Naive thymus-derived CD8-positive, alpha-beta T cell (primary cell): ENCODE data around the gene ASAP2. TPM values are rescaled to one million over a fixed set of nuclear protein-coding genes. Genes with fewer than 3 reads are reported as not detected.

Source experiments
- ATAC-seq, 2 donors: fragments of 150-1000 bp; cut with Tn5 transposase in 1 of 2; sonication (Bioruptor Pico), chemical (Tn5 transposase) in 1 of 2; 1 replicate in 1 of 2; 2 replicates in 1 of 2; pipeline ENCODE4 v1.10.0; 2021; ENCODE audit warnings: mild to moderate bottlenecking in 2 of 2, moderate library complexity in 2 of 2
- POLR2A ChIA-PET: fragments of 350-600 bp; sonication (Branson Sonifier 250); formaldehyde crosslinking; loops from one replicate; lab custom pipeline; 2021; ENCODE audit warnings: antibody characterized with exemption; lab: Charles Lee
- DNase-seq, 10 donors: peaks; one replicate each; pipeline versions ENCODE4 v3.0.0 to v3.0.0-alpha.2; 2020 to 2022
- H3K27ac Mint-ChIP-seq, 10 donors: one replicate each; pipeline ENCODE4 v1.8.0; 2020 to 2022; ENCODE audit warnings: mild to moderate bottlenecking in 10 of 10, mixed read lengths in 10 of 10, moderate library complexity in 4 of 10, inconsistent platforms in 1 of 10
- H3K27me3 Mint-ChIP-seq, 5 donors: one replicate each; pipeline ENCODE4 v1.8.0; 2021 to 2022; ENCODE audit warnings: mixed read lengths in 5 of 5
- H3K36me3 Mint-ChIP-seq, 3 donors: one replicate each; pipeline ENCODE4 v1.8.0; 2020 to 2022; ENCODE audit warnings: mixed read lengths in 3 of 3, mild to moderate bottlenecking in 2 of 3, inconsistent platforms in 1 of 3
- H3K4me1 Mint-ChIP-seq, 4 donors: one replicate each; pipeline ENCODE4 v1.8.0; 2021 to 2022; ENCODE audit warnings: mixed read lengths in 4 of 4
- H3K4me3 Mint-ChIP-seq, 10 donors: one replicate each; pipeline ENCODE4 v1.8.0; 2020 to 2022; ENCODE audit warnings: mild to moderate bottlenecking in 10 of 10, mixed read lengths in 10 of 10, moderate library complexity in 6 of 10, inconsistent platforms in 1 of 10
- H3K9me3 Mint-ChIP-seq, 9 donors: one replicate each; pipeline ENCODE4 v1.8.0; 2020 to 2022; ENCODE audit warnings: mixed read lengths in 9 of 9, mild to moderate bottlenecking in 3 of 9, inconsistent platforms in 1 of 9, moderate library complexity in 1 of 9
- polyA plus RNA-seq, 3 donors: library from polyadenylated mRNA; unstranded; fragments of 300-500 nt; fragmentation: Illumina TruSeq; gene quantifications; one replicate each; pipeline ENCODE4 v1.2.3, GENCODE V29; 2021
- total RNA-seq, 8 experiments: library from RNA in 2 of 8; stranded (reverse) in 2 of 8; gene quantifications; one replicate each; pipeline ENCODE4 v1.2.3 and lab custom pipeline; 2021 to 2026

ASAP2 gene
- total and polyA plus RNA-seq, 5 experiments from 2014 or later = not detected

DNA sequence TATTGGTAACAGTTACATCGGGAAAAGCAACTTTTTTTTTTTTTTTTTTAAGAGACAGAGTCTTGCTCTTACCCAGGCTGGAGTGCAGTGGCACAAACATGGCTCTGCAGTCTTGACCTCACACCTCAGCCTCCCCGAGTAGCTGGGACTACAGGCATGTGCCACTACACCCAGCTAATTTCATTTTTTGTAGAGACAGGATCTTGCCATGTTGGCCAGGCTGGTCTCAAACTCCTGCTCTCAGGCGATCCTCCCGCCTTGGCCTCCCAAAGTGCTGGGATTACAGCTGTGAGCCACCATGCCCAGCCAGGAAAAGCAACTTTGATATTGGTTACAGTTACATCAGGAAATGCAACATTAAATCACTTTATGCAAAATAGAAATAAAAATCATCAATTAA lies 212.1 kb downstream of the ASAP2 start:
- Mint-ChIP-seq H3K4me3 (no peak overlapping the region), H3K9me3 (no peaks in the 10 kb centered on the region), H3K27ac (no peak overlapping the region), H3K27me3 (no peaks in the 10 kb centered on the region), H3K4me1 (peaks cover 29 to 69% (median 52%) of the 10 kb centered on the region in 4 donors), H3K36me3 (peaks cover 0 to 35% (median 2%) of the 10 kb centered on the region in 3 donors)
- no peak for ATAC-seq
- POLR2A ChIA-PET = no interaction called here
- no peak for DNase-seq

DNA sequence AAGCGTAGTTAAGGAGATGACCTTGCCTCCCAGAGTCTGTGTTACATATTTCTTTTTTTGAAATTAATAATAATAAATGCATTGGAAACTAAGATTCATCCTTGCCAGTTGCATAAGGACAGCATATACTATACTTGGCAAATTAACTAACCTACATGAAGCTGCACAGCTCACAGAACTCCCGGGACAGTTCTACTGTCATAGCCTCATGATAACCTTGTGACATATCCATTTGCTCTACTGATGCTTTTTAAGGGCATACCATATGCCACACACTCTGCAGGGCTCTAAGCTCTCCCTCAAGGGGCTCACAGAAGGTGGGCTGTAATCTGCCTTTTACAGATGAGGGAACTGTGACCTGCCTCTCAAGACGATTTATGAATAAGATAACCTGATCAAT lies 212.9 kb downstream of the ASAP2 start:
- POLR2A ChIA-PET = no interaction called here
- Mint-ChIP-seq H3K9me3 (no peaks in the 10 kb centered on the region), H3K4me3 (no peak overlapping the region), H3K36me3 (peaks cover 0 to 32% (median 2%) of the 10 kb centered on the region in 3 donors), H3K27me3 (no peaks in the 10 kb centered on the region), H3K27ac (no peak overlapping the region), H3K4me1 (peaks cover 31 to 66% (median 47%) of the 10 kb centered on the region in 4 donors)
- ATAC-seq (no peak), DNase-seq (no peak)

DNA sequence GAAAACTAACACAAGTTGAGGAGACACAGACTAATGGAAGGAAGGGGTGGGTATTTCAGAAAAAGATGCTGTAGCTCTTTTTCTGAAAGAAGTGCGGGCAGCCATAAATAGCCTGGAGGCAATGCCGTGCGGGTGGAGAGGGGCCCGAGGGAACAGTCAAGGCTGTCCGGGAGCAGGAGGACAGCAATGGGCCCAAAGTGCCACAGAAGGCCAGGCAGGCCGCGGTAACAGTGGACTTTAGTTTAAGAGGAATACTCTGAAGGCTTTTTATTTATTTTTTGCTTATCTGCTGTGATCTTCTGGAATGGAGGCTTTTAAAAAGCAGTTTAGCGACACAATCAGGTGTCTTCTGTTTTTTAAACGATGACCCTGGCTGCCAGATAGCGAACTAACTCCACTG lies 213.9 kb downstream of the ASAP2 start:
- Mint-ChIP-seq H3K36me3 (peaks cover 0 to 32% (median 2%) of the 10 kb centered on the region in 3 donors), H3K27me3 (no peaks in the 10 kb centered on the region), H3K4me1 (peaks cover 31 to 59% (median 46%) of the 10 kb centered on the region in 4 donors), H3K27ac (peak overlapping the region in 3 of 10 donors; percentile 9 to 76 (median 54)), H3K4me3 (peak overlapping the region in 6 of 10 donors; percentile 7 to 69 (median 35)), H3K9me3 (no peaks in the 10 kb centered on the region)
- DNase-seq (no peak), ATAC-seq (no peak)
- POLR2A ChIA-PET = no interaction called here

DNA sequence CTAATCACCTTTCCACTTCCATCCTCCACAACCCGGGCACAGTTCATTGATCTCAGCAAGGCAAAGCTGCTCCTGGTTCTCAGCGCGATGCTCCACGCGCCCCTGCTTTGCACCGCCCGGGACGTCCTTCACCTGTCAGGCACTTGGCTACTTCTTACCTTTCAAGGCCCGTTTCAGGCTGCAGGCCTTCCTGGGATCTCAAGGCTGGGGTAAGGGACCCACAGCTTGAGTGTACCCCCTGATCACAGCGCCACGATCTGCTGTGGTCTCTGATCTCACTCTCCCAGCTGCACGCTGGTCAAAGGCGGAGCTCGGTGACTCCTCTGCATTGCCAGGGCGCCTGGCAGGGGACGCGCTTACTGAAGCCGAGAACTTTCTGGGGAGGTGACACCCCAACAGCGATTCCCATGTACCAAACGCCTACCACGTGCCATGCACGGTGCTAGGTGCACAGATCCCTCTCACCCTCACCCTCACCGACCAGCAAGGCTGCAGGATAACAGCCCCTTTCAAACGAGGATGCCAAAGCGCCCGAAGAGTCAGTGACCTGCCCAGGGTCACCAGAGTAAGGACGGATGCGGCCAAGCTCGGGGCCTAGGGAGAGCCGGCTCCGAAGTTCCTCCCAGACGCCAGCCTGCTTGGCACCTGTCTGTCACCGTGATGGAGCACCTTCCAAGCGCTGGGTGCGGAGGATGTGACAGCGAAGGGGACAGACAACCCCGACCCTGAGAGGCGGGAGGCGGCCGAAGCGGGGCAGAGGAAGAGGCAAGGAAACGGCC lies 215.9 kb downstream of the ASAP2 start:
- DNase-seq (peak in 9 of 10 donors; percentile 16 to 67 (median 32)), ATAC-seq (peak; percentile 15 to 23)
- Mint-ChIP-seq H3K27ac (peak overlapping the region in 9 of 10 donors; percentile 72 to 99 (median 93)), H3K36me3 (peaks cover 0 to 19% (median 2%) of the 10 kb centered on the region in 3 donors), H3K4me3 (peak overlapping the region in 5 of 10 donors; percentile 91 to 93 (median 93)), H3K9me3 (no peaks in the 10 kb centered on the region), H3K27me3 (no peaks in the 10 kb centered on the region), H3K4me1 (peaks cover 26 to 45% (median 34%) of the 10 kb centered on the region in 4 donors)
- POLR2A ChIA-PET = interaction anchor here (0.5 to 2.0 kb wide), 6 partner anchors 51 to 208 kb away, joined by 3 to 18 read pairs (median 10); partner anchors contain the start of genes ADAM17 and YWHAQ

DNA sequence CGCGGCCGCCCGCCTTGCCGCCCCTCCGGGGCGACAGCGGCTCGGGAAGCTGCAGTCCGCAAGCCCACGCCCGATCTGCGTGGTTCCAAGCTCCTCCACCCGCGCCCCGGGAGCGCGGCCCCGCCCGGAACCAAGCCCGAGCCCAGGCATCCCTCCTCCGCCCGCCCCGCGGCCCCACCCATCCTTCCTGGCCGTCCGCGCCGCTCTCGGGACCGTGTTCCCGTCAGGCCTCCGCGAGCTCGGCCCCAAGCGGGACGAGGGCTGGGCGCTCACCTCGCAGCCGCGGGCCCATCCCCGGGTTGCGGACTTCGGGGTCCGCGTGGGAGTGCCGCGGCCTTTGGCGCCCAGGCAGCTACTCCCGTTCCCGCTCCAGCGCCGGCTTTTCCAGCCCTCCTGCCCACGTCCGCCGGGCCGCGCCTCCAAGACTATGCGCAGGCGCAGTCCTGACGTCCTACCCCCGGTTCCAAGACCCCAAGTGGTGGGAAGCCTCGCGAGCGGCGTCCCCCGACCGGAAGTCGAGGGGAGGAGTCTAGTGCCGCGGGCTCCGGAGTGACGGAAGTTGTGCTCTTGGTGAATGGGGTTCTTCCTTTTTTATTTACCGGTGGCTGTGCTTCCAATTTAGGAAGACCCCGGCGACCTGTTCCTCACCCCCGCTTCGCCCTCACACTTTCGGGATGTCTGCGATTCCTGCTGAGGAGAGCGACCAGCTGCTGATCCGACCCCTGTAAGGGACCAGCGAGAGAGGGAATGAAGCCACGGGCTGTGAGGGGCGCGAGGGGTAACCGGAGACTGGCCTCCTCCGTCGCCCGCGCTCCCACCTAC lies 216.7 kb downstream of the ASAP2 start, which contains the start of the genes CPSF3 and ITGB1BP1:
Gene CPSF3 (plus strand): TSS at position 555 of the 822 bp plus-strand sequence. CDS start 120 bp downstream, at position 675.
Gene ITGB1BP1 (minus strand): TSS at position 429 of the 822 bp plus-strand sequence. CDS start 4,831 bp downstream, outside the sequence.
- H3K36me3 Mint-ChIP-seq = peaks cover 0 to 12% (median 0%) of the 10 kb centered on the region in 3 donors
- POLR2A ChIA-PET = interaction anchor here (0.5 to 2.0 kb wide), 7 partner anchors 12 to 207 kb away, joined by 3 to 18 read pairs (median 4); partner anchors contain the start of genes ADAM17 and YWHAQ
- DNase-seq (peak; percentile 96 to 98 (median 98)), ATAC-seq (peak; percentile 88 to 90)
- peaks cover 24 to 38% (median 32%) of the 10 kb centered on the region in 4 donors for H3K4me1 Mint-ChIP-seq
- no peaks in the 10 kb centered on the region for H3K9me3 Mint-ChIP-seq
- no peaks in the 10 kb centered on the region for H3K27me3 Mint-ChIP-seq
- H3K27ac Mint-ChIP-seq = peak within 1 kb of the TSS in 9 of 10 donors; percentile 90 to 99 (median 94)
- peak within 1 kb of the TSS in 5 of 10 donors; percentile 91 to 93 (median 93) for H3K4me3 Mint-ChIP-seq

DNA sequence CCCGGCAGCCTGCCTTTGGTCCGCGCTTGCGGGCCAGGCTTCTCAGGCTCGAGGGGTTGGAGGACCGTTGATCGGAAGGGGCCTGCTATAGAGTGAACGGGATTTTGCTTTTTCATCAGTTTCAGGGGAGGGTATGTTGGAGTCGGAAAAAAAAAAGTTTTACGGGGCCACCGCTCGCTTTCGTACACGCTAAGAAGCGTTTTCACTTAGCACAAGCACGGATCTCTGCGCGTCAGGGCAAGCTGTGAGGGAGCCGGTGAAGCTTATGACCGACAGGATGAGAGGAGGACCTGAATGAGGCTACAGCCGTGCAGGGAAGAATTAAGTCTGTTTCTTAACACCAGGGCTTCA lies 217.3 kb downstream of the ASAP2 start:
- no peaks in the 10 kb centered on the region for H3K27me3 Mint-ChIP-seq
- H3K4me3 Mint-ChIP-seq = no peak overlapping the region
- peaks cover 24 to 37% (median 33%) of the 10 kb centered on the region in 4 donors for H3K4me1 Mint-ChIP-seq
- H3K36me3 Mint-ChIP-seq = peaks cover 0 to 14% (median 0%) of the 10 kb centered on the region in 3 donors
- ATAC-seq = peak; percentile 7 to 25
- H3K9me3 Mint-ChIP-seq = no peaks in the 10 kb centered on the region
- POLR2A ChIA-PET = interaction anchor here (0.7 to 2.0 kb wide), 7 partner anchors 11 to 586 kb away, joined by 3 to 18 read pairs (median 5); partner anchors contain the start of genes ADAM17, KIDINS220 and YWHAQ
- DNase-seq = peak in 2 of 10 donors; percentile 1 to 9
- H3K27ac Mint-ChIP-seq = peak overlapping the region in 4 of 10 donors; percentile 94 to 99 (median 97)

DNA sequence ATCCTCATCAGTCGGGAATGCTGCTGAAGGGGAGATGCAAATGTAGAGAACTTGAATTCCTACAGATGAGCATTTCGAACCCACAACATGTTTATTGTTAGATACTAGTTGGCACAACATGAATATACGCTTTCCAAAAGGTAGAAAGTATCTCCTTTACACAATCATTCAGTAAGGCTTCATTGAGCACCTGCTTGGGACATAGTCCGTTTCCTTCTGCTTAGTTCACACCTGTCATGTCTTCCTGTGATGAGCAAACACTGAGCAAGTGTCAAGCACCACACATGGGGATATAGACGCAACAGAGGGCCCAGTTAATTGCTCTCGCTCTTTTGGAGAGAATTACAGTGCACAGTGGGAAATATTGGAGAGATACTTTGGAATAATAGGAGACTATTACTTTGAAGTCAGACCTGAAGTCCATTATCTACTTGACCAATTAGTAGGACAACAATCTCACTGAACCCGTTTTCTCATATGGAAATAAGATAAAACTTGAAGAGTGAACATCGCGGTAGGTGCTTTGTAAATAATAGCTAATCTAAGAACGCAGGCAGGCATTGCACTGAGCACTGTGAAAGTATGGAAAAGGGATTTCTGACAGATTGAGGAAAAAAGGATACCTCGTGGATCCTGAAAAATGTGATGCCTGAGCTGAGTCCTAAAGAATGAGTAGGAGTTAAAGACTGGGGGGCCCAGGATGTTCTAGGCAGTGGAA lies 218.0 kb downstream of the ASAP2 start:
- H3K36me3 Mint-ChIP-seq = peaks cover 0 to 20% (median 1%) of the 10 kb centered on the region in 3 donors
- POLR2A ChIA-PET = interaction anchor here (0.7 to 0.9 kb wide), 3 partner anchors 51 to 587 kb away, joined by 3 to 5 read pairs (median 4); partner anchors contain the start of gene KIDINS220
- H3K4me3 Mint-ChIP-seq = no peak overlapping the region
- H3K4me1 Mint-ChIP-seq = peaks cover 24 to 33% (median 30%) of the 10 kb centered on the region in 4 donors
- no peak for ATAC-seq
- DNase-seq = no peak
- peak overlapping the region in 4 of 10 donors; percentile 94 to 99 (median 97) for H3K27ac Mint-ChIP-seq
- H3K9me3 Mint-ChIP-seq = no peaks in the 10 kb centered on the region
- H3K27me3 Mint-ChIP-seq = no peaks in the 10 kb centered on the region

DNA sequence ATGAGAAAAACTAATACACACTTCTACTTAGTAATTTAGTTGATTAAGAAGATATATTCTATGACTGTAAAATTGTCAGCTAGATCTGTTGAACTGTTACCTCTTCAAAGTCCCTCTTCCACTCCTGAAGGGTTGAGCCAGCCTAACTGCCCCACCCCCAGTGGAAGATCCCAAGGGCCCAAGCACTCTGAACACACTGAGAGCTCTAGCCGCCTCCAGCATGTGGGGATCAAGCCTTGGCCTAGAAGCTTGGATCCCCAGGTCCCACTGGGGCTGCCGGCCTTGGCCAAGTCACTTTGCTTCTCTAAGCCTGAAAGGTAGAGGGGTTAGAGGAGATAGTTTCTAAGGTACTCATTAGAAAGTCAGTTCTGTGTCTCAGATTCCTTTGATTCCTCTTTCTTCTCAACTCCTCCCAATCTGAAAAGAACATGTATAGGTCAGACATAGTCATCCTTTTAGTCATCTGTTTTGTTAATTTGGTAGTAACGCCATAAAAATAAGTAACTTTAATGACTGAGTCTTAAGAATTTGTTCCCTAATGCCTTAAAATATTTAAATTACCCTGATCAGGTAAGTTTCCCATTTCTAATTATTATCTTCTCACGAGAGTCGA lies 222.5 kb downstream of the ASAP2 start:
- Mint-ChIP-seq H3K27ac (no peak overlapping the region), H3K9me3 (no peaks in the 10 kb centered on the region), H3K36me3 (peaks cover 11 to 52% (median 35%) of the 10 kb centered on the region in 3 donors), H3K27me3 (no peaks in the 10 kb centered on the region), H3K4me3 (no peak overlapping the region), H3K4me1 (peaks cover 0 to 5% (median 3%) of the 10 kb centered on the region in 4 donors)
- no peak for DNase-seq
- no peak for ATAC-seq
- POLR2A ChIA-PET = no interaction called here

DNA sequence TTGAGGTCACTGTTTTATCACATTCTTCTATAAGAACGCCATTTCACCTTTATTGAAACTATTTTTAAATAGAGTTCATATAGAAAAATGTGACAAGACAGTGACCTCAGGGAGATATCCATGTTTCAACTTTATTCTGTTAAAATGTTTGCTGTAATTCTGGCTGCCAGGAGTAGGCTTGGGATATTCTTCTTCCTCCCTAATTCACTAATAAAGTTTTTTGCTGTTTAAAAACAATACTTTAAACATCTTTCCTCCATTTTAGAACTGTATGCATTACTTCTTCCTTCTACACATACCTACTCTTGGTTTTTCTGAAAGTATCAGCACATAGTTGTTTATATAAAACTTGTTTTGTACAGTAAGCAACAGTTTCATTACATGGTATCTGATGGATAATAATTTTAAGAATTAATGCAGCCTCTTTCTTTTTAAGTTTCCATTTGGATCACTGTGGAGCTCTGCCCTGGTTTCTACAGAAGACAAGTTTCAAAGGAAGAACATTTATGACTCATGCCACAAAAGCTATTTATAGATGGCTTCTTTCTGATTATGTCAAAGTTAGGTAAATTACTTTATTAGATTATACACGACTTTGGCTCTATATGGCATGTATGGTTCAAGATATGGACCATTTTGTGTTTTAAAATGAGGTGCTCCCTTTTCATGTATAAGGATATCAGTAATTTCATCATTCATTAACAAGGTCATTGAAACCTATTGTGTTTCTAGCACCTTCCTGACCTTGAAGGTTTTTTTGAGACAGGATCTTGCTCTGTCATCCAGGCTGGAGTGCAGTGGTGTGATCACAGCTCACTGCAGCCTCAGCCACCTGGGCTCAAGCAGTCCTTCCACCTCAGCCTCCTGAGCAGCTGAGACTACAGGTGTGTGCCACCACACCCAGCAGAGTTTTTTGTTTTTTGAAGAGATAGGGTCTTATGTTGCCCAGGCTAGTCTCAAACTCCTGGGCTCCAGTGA lies 224.0 kb downstream of the ASAP2 start:
- ATAC-seq = no peak
- no peaks in the 10 kb centered on the region for H3K9me3 Mint-ChIP-seq
- H3K27me3 Mint-ChIP-seq = no peaks in the 10 kb centered on the region
- peaks cover 0 to 5% (median 3%) of the 10 kb centered on the region in 4 donors for H3K4me1 Mint-ChIP-seq
- no peak overlapping the region for H3K4me3 Mint-ChIP-seq
- H3K27ac Mint-ChIP-seq = peak overlapping the region in 2 of 10 donors; percentile 54 to 62
- peaks cover 11 to 64% (median 35%) of the 10 kb centered on the region in 3 donors for H3K36me3 Mint-ChIP-seq
- DNase-seq = no peak
- POLR2A ChIA-PET = no interaction called here

DNA sequence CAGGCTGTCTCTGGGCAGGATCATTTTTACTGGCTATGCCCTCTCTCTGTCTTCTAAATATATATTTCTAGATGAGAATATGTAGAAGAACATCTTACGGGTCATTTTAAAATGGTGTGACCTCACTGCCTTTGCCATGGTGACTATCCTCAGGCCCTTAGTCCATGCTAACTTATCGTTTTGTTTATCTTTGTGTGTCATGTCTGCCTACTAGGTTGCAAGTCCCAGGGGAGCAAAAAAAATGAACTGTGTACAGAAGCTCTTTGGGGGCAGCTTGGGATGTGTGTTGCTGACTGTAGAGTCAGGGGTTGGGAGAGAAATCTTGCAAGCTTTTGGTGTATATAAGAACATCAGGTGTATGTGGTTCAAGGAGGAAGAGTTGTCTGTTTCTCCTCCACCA lies 227.9 kb downstream of the ASAP2 start:
- Mint-ChIP-seq H3K4me1 (no peaks in the 10 kb centered on the region), H3K27me3 (no peaks in the 10 kb centered on the region), H3K36me3 (peaks cover 11 to 90% (median 55%) of the 10 kb centered on the region in 3 donors), H3K4me3 (no peak overlapping the region), H3K9me3 (no peaks in the 10 kb centered on the region), H3K27ac (peak overlapping the region in 1 of 10 donors; percentile 52)
- POLR2A ChIA-PET = interaction anchor here (1.0 kb wide), 1 partner anchor 11 kb away, joined by 3 read pairs; the partner anchor contains the start of genes CPSF3 and ITGB1BP1
- DNase-seq (no peak), ATAC-seq (no peak)
